IMR-90 (cell line): Measurements from ENCODE around the gene FAM118A. TPM values are rescaled to one million over a fixed set of nuclear protein-coding genes. Genes with fewer than 3 reads are reported as not detected.

Experiments used
- ATAC-seq: fragments of 200-7000 bp; cut with Tn5 transposase; 2 replicates; pipeline ENCODE4 v1.9.1; 2020; ENCODE audit warnings: low read depth, mild to moderate bottlenecking, moderate library complexity
- BruUV-seq: library from RNA; stranded (reverse); fragments of 400-500 nt; replicated peaks from 2 replicates; lab custom pipeline; 2021; lab: Mats Ljungman, UMichigan
- CTCF ChIA-PET: fragments of 300-600 bp; formaldehyde crosslinking; extraction: SDS; loops from one replicate; lab custom pipeline; 2021; ENCODE audit warnings: antibody characterized with exemption; lab: Yijun Ruan, JAX
- POLR2A ChIA-PET: fragments of 300-600 bp; sonication (Branson Sonifier 250); formaldehyde crosslinking; loops from one replicate; lab custom pipeline; 2022; ENCODE audit warnings: antibody characterized with exemption; ENCODE audit not compliant: unreplicated experiment; lab: Charles Lee
- DNase-seq: peaks from one replicate; pipeline ENCODE4 v3.0.0; 2013
- H2AFZ ChIP-seq: replicated peaks from 2 replicates; pipeline ENCODE3; 2013; ENCODE audit warnings: low read length, mild to moderate bottlenecking; ENCODE audit not compliant: poor library complexity
- H2AK5ac ChIP-seq: 2 replicates; pipeline ENCODE4 v1.6.1; 2013; ENCODE audit warnings: low read depth, low read length, inconsistent platforms
- H2AK9ac ChIP-seq: replicated peaks from 2 replicates; pipeline ENCODE3; 2013; ENCODE audit warnings: mild to moderate bottlenecking, low read depth, low read length, moderate library complexity; ENCODE audit not compliant: poor library complexity
- H2BK120ac ChIP-seq: 2 replicates; pipeline ENCODE4 v1.6.1; 2013; ENCODE audit warnings: low read depth, low read length, inconsistent platforms
- H2BK15ac ChIP-seq: 3 replicates; pipeline ENCODE4 v1.6.1; 2013; ENCODE audit warnings: low read depth, low read length, inconsistent platforms
- H2BK20ac ChIP-seq: 2 replicates; pipeline ENCODE4 v1.6.1; 2013; ENCODE audit warnings: low read depth, mild to moderate bottlenecking, inconsistent platforms, low read length, moderate library complexity
- H2BK5ac ChIP-seq: 2 replicates; pipeline ENCODE4 v1.6.1; 2013; ENCODE audit warnings: mild to moderate bottlenecking, low read depth, low read length, inconsistent platforms; ENCODE audit not compliant: poor library complexity, severe bottlenecking
- H3K14ac ChIP-seq: replicated peaks from 2 replicates; pipeline ENCODE4 v1.6.1; 2013; ENCODE audit warnings: low read depth, low read length, inconsistent platforms
- H3K18ac ChIP-seq: 2 replicates; pipeline ENCODE4 v1.6.1; 2013; ENCODE audit warnings: low read depth, low read length, control low read depth
- H3K23ac ChIP-seq: 2 replicates; pipeline ENCODE4 v1.6.1; 2013; ENCODE audit warnings: low read depth, low read length, inconsistent platforms
- H3K27ac ChIP-seq: 2 replicates; pipeline ENCODE4 v1.5.1; 2013; ENCODE audit warnings: mild to moderate bottlenecking, control low read depth, low read length; ENCODE audit not compliant: insufficient read depth
- H3K27me3 ChIP-seq: 2 replicates; pipeline ENCODE4 v1.6.1; 2013; ENCODE audit warnings: low read length; ENCODE audit not compliant: control insufficient read depth, insufficient read depth
- H3K36me3 ChIP-seq: 2 replicates; pipeline ENCODE4 v1.6.1; 2013; ENCODE audit warnings: low read length, mixed read lengths; ENCODE audit not compliant: control insufficient read depth, insufficient read depth
- H3K4ac ChIP-seq: 2 replicates; pipeline ENCODE4 v1.6.1; 2013; ENCODE audit warnings: low read depth, low read length, inconsistent platforms
- H3K4me1 ChIP-seq: 2 replicates; pipeline ENCODE4 v1.6.1; 2013; ENCODE audit warnings: low read length, mixed read lengths; ENCODE audit not compliant: control insufficient read depth, insufficient read depth
- H3K4me2 ChIP-seq: 2 replicates; pipeline ENCODE4 v1.6.1; 2013; ENCODE audit warnings: low read depth, mild to moderate bottlenecking, control low read depth, low read length, moderate library complexity
- H3K4me3 ChIP-seq: 2 replicates; pipeline ENCODE4 v1.5.1; 2013; ENCODE audit warnings: low read depth, mild to moderate bottlenecking, control low read depth, low read length, moderate library complexity; ENCODE audit not compliant: insufficient read depth
- H3K56ac ChIP-seq: 2 replicates; pipeline ENCODE4 v1.6.1; 2013; ENCODE audit warnings: low read length, inconsistent platforms; ENCODE audit not compliant: insufficient read depth; ENCODE audit errors: extremely low read depth
- H3K79me1 ChIP-seq, 2 experiments: 2 replicates each; pipeline ENCODE4 v1.6.1; 2013; ENCODE audit warnings: low read length in 2 of 2, inconsistent platforms in 1 of 2, low read depth in 1 of 2
- H3K9ac ChIP-seq: 2 replicates; pipeline ENCODE4 v1.6.1; 2013; ENCODE audit warnings: low read depth, low read length, control low read depth
- H3K9me1 ChIP-seq: 2 replicates; pipeline ENCODE4 v1.6.1; 2013; ENCODE audit warnings: low read length, inconsistent platforms; ENCODE audit not compliant: insufficient read depth
- H3K9me3 ChIP-seq: 2 replicates; pipeline ENCODE4 v1.6.1; 2013; ENCODE audit warnings: low read length; ENCODE audit not compliant: control insufficient read depth, insufficient read depth
- H4K20me1 ChIP-seq: 2 replicates; pipeline ENCODE4 v1.6.1; 2013; ENCODE audit warnings: low read length, inconsistent platforms; ENCODE audit not compliant: insufficient read depth
- H4K5ac ChIP-seq: 2 replicates; pipeline ENCODE4 v1.6.1; 2013; ENCODE audit warnings: mild to moderate bottlenecking, low read depth, low read length, control low read depth
- H4K8ac ChIP-seq, 2 experiments: 2 replicates each; pipeline ENCODE4 v1.6.1; 2013; ENCODE audit warnings: low read depth in 2 of 2, low read length in 2 of 2, control low read depth in 1 of 2, inconsistent platforms in 1 of 2
- H4K91ac ChIP-seq: 2 replicates; pipeline ENCODE4 v1.6.1; 2013; ENCODE audit warnings: low read depth, low read length, inconsistent platforms; ENCODE audit not compliant: insufficient read depth
- CHD1 ChIP-seq: IDR thresholded peaks from 2 replicates; pipeline ENCODE4 v1.6.1; 2012; ENCODE audit warnings: low read depth, low read length, improper control_type of control experiment
- MAZ ChIP-seq: IDR thresholded peaks from 2 replicates; pipeline ENCODE4 v1.6.1; 2012; ENCODE audit warnings: low read depth, mild to moderate bottlenecking, low read length, improper control_type of control experiment, moderate library complexity, borderline replicate concordance
- NFE2L2 ChIP-seq: fragments of 150-350 bp; IDR thresholded peaks from 2 replicates; pipeline ENCODE4 v1.6.1; 2016; ENCODE audit warnings: low read depth, mild to moderate bottlenecking, low read length
- POLR2A ChIP-seq: IDR thresholded peaks from 2 replicates; pipeline ENCODE4 v1.6.1; 2012; ENCODE audit warnings: mild to moderate bottlenecking, low read depth, low read length
- SMC3 ChIP-seq: fragments of 150-350 bp; IDR thresholded peaks from 2 replicates; pipeline ENCODE4 v1.6.1; 2016; ENCODE audit warnings: low read depth, mild to moderate bottlenecking, antibody characterized with exemption, low read length, moderate library complexity
- whole genome bisulfite sequencing, 2 experiments: methylation state at CpG; one replicate each; pipeline versions ENCODE4 v1.1.5 to v1.1.7; 2013; ENCODE audit warnings: missing lambda C conversion rate in 2 of 2; ENCODE audit not compliant: insufficient read length in 1 of 2; ENCODE audit errors: extremely low coverage in 2 of 2; 5-methylcytosine and 5-hydroxymethylcytosine counted together
- dilution Hi-C: fragments of 300-500 bp; cut with HindIII; formaldehyde crosslinking; loops from one replicate; pipeline ENCODE4 v1.14.3; 2018; ENCODE audit warnings: low sequenced_read_pairs; ENCODE audit not compliant: unreplicated experiment
- in situ Hi-C: fragments of 300-500 bp; cut with MboI; formaldehyde crosslinking; loops from 3 replicates; pipeline ENCODE4 v1.14.3; 2019; ENCODE audit warnings: low sequenced_read_pairs, inconsistent platforms, mixed read lengths
- intact Hi-C: fragments of 100-400 bp; cut with micrococcal nuclease; formaldehyde crosslinking; loops from 2 replicates; pipeline ENCODE4 v1.10.0; 2022
- polyA plus RNA-seq, 3 experiments: library from polyadenylated mRNA; depleted of rRNA; stranded (reverse); fragments of >200 nt; gene quantifications; 2 replicates each; pipeline ENCODE4 v1.2.3, GENCODE V29; 2012; ENCODE audit warnings: low replicate concordance in 1 of 3
- total RNA-seq: library from RNA; depleted of rRNA; stranded (reverse); fragments of >200 nt; gene quantifications from 2 replicates; pipeline ENCODE4 v1.2.3, GENCODE V29; 2012
- TF ChIP-seq, protein P1 (sequence below): fragments of 150-350 bp; IDR thresholded peaks from 2 replicates; pipeline ENCODE4 v1.6.1; 2017; ENCODE audit warnings: mild to moderate bottlenecking, antibody characterized with exemption, low read length, low read depth

FAM118A gene
- total and polyA plus RNA-seq, 2 of the 4 experiments (the other 2 are of a cell fraction), result 20.6 to 95.6 TPM

GRCh38 chr22:45343143-45343542 is 33.4 kb downstream of the FAM118A start:
- no peak overlapping the region for H3K27ac ChIP-seq
- POLR2A ChIA-PET, result no interaction called here
- intact Hi-C loops (no loop called here), dilution Hi-C loops (no loop called here), in situ Hi-C loops (no loop called here)
- TF ChIP-seq MAZ (no peak), NFE2L2 (no peak), SMC3 (no peak), POLR2A (no peak), CHD1 (no peak)
- TF ChIP-seq, protein P1, sequence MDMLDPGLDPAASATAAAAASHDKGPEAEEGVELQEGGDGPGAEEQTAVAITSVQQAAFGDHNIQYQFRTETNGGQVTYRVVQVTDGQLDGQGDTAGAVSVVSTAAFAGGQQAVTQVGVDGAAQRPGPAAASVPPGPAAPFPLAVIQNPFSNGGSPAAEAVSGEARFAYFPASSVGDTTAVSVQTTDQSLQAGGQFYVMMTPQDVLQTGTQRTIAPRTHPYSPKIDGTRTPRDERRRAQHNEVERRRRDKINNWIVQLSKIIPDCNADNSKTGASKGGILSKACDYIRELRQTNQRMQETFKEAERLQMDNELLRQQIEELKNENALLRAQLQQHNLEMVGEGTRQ, result no peak
- no peak overlapping the region for H3K14ac ChIP-seq
- H2AK9ac ChIP-seq, result no peak overlapping the region
- ATAC-seq (no peak), DNase-seq (no peak)
- no peak overlapping the region for H3K4me2 ChIP-seq
- H2BK120ac ChIP-seq, result no peak overlapping the region
- BruUV-seq, result no TSS peak
- H3K36me3 ChIP-seq, result peaks cover 29% of the 10 kb centered on the region
- H3K79me1 ChIP-seq, result no peaks in the 10 kb centered on the region
- no peak overlapping the region for H3K4me3 ChIP-seq
- no peak overlapping the region for H2BK5ac ChIP-seq
- no peaks in the 10 kb centered on the region for H3K9me3 ChIP-seq
- CTCF ChIA-PET, result interaction anchor here (0.6 kb wide), 2 partner anchors 84 to 1733 kb away, joined by 3 read pairs; no protein-coding TSS in a partner anchor
- H2AFZ ChIP-seq, result no peak overlapping the region
- H3K9me1 ChIP-seq, result no peaks in the 10 kb centered on the region
- no peak overlapping the region for H4K8ac ChIP-seq
- H2BK15ac ChIP-seq, result no peak overlapping the region
- no peak overlapping the region for H3K9ac ChIP-seq
- H2BK20ac ChIP-seq, result no peak overlapping the region
- H4K20me1 ChIP-seq, result no peaks in the 10 kb centered on the region
- no peak overlapping the region for H3K56ac ChIP-seq
- no peak overlapping the region for H4K91ac ChIP-seq
- H4K5ac ChIP-seq, result no peak overlapping the region
- no peaks in the 10 kb centered on the region for H3K4me1 ChIP-seq
- H3K4ac ChIP-seq, result no peak overlapping the region
- H2AK5ac ChIP-seq, result no peak overlapping the region
- no peak overlapping the region for H3K23ac ChIP-seq
- H3K18ac ChIP-seq, result no peak overlapping the region
- no peaks in the 10 kb centered on the region for H3K27me3 ChIP-seq
- 100% methylated on average over 2 of the region's 8 CpGs; no CpG with 5 or more reads in 1 of the 2 experiments for WGBS, 2 experiments
